Astrocyte of the cerebellum (primary cell): Measurements from ENCODE around the gene KIF1A.

Experiments used
- DNase-seq: peaks from one replicate; pipeline ENCODE4 v3.0.0-alpha.2; 2011; ENCODE audit warnings: low read depth
- H3K4me3 ChIP-seq: 2 replicates; pipeline ENCODE4 v1.5.1; 2011; ENCODE audit warnings: mild to moderate bottlenecking, low read depth, low read length, moderate library complexity
- in situ Hi-C: cut with HindIII; loops from 2 replicates; pipeline ENCODE4 v1.10.0; 2017; ENCODE audit warnings: low sequenced_read_pairs
- TF ChIP-seq, protein P1 (sequence below): IDR thresholded peaks from 2 replicates; pipeline ENCODE4 v1.5.1; 2012; ENCODE audit warnings: low read length, low read depth, moderate library complexity, mild to moderate bottlenecking; ENCODE audit errors: missing control alignments

The KIF1A gene

GRCh38 chr2:240760576-240761246, 59.3 kb downstream of the KIF1A start:
- TF ChIP-seq, protein P1, sequence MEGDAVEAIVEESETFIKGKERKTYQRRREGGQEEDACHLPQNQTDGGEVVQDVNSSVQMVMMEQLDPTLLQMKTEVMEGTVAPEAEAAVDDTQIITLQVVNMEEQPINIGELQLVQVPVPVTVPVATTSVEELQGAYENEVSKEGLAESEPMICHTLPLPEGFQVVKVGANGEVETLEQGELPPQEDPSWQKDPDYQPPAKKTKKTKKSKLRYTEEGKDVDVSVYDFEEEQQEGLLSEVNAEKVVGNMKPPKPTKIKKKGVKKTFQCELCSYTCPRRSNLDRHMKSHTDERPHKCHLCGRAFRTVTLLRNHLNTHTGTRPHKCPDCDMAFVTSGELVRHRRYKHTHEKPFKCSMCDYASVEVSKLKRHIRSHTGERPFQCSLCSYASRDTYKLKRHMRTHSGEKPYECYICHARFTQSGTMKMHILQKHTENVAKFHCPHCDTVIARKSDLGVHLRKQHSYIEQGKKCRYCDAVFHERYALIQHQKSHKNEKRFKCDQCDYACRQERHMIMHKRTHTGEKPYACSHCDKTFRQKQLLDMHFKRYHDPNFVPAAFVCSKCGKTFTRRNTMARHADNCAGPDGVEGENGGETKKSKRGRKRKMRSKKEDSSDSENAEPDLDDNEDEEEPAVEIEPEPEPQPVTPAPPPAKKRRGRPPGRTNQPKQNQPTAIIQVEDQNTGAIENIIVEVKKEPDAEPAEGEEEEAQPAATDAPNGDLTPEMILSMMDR, result no peak
- H3K4me3 ChIP-seq, result no peak overlapping the region
- in situ Hi-C loops, result no loop called here
- DNase-seq, result no peak

DNA sequence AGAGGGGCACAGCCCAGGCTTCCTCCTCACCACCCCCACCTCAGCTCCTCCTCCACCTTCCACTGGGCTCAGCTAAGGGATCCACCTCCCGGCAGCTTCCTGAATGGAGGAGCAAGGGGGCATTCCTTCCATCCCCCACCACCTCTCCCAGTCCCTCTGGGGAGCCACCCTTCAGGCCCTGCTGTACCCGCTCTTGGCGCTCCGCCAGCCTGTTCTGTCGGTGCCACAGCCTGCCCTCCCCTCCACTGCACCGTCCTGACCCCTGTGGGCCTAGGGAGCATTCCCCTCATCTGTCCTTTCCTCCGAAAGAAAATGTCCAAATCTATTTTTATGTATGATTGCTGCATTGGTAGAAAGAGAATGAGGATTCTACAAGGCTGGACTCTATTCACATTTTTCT, 59.9 kb downstream of the KIF1A start:
- no peak overlapping the region for H3K4me3 ChIP-seq
- TF ChIP-seq, protein P1, result no peak
- DNase-seq, result no peak
- in situ Hi-C loops, result no loop called here

DNA sequence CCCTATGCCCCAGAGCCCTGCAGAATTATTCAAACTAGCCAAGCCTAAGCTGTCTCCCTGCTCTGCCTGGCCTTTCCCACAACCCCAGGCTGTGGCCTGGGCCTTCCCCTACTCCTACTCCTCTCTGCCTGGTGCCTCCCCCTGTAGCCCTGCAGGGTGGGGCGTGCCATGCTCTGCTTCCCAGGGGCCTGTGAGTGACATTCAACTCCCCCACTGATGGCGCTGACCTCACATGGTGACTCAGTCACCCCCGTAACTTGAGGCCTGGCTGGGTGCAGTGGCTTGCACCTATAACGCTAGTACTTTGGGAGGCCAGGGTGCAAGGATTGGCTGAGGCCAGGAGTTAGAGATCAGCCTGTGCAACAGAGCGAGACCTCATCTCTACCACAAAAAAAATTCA, 60.6 kb downstream of the KIF1A start:
- in situ Hi-C loops, result no loop called here
- H3K4me3 ChIP-seq, result no peak overlapping the region
- DNase-seq, result no peak
- TF ChIP-seq, protein P1, result no peak

DNA sequence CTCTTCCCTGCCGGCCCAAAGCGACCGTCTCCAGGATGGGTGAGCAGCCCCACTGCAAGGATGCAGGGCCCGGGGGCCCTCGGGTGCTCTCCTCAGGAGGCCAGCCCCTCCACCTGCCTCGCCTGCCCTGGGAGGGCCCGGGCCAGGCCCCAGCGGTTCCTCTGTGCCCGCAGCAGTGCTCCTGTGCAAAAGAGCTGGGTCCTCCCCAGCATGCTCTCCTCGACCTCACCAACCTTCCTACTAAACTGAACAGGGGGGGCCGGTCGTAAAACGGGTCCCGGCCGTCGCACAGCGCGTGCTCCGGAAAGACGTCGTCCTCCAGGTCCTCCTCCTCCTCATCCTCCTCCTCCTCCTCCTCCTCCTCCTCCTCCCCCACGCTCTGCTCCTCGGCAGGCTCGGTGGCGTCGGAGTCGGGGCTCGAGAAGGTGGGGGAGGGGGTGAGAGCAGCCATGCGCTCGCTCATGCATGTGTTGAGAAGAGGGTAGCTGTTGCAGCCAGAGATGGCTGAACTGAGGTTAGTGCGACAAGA, 62.9 kb downstream of the KIF1A start:
- H3K4me3 ChIP-seq, result no peak overlapping the region
- in situ Hi-C loops, result no loop called here
- TF ChIP-seq, protein P1, result no peak
- no peak for DNase-seq

DNA sequence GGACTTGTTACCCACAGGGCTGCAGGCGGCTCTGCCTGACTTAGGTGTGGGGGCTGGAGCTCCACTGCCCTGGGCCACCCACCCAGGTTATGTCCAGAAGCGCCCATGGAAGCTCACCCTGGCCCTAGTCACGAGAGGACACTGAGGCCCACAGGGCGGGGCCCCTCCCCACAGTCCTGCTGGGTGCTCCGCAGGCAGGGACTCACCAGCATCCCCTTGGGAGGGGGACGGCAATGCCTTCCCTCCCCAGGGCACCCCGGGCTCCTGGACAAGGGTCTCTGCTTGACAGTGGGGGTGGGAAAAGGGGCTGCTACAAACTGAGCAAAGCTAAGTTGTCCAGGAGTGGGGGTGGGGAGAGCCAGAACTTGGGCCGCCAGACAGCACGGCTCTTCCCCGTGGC, 67.8 kb downstream of the KIF1A start:
- in situ Hi-C loops, result no loop called here
- TF ChIP-seq, protein P1, result no peak
- H3K4me3 ChIP-seq, result no peak overlapping the region
- no peak for DNase-seq

DNA sequence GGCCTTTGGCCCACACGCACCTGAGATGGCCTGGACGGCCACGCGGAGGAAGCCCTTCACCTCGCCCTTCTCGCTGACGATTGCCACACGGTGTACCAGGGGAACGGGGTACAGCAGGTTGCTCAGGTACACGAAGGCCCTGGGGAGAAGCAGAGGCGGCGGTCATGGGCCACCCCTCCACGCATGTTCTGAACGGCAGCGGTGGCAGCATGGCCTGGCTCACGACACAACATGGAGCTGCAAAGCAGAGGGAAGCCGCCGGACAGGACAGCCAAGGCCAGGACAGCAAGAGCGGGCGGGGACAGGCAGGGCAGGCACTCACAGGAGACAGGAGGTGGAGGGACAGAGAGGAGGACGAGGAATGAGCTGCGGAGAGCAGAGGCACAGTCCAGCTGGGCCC, 69.6 kb downstream of the KIF1A start:
- TF ChIP-seq, protein P1, result no peak
- in situ Hi-C loops, result no loop called here
- no peak overlapping the region for H3K4me3 ChIP-seq
- DNase-seq, result no peak

- no peak overlapping the region for H3K4me3 ChIP-seq
- TF ChIP-seq, protein P1, result no peak
- in situ Hi-C loops, result no loop called here
- DNase-seq, result no peak
Observed at GRCh38 chr2:240749516-240749915, 70.5 kb downstream of the KIF1A start.
